Activated CD4-positive, CD25-positive, alpha-beta regulatory T cell treated with anti-CD3 and anti-CD28 coated beads, Interleukin-2, amount 50 U/mL, for 72 hours (primary cell): ENCODE results near the gene PTPRH.
"Not testable (repeated sequence)": the region's sequence is repeated elsewhere in the genome, so short reads cannot be mapped to it uniquely, and the experiment has no call there.

Experiments used
- DNase-seq: peaks from one replicate; pipeline ENCODE4 v3.0.0; 2021

Gene PTPRH

GRCh38 chr19:55226273-55226672 lies 17.0 kb upstream of the PTPRH start:
- no peak for DNase-seq

DNA sequence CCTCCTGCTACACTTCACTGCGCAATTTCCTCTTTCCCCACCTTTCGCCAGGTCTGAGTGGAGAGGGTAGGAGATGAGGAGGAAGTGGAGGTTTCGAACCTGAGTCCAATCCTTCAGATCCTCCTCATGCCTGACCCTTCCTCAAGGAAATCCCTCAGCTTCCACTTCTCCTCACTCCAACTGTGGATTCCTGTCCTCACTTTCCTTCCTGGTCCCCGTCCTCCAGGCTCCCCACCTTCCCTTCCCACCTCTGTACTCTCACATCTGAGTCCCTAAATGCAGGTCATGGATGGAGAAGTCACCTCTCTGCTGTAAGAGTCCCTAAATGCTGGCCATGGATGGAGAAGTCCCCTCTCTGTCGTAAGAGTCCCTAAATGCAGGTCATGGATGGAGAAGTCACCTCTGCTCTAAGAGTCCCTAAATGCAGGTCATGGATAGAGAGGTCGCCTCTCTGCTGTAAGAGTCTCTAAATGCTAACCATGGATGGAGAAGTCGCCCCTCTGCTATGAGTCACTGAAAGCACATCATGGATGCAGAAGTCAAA lies 16.2 kb upstream of the PTPRH start:
- no peak for DNase-seq

DNA sequence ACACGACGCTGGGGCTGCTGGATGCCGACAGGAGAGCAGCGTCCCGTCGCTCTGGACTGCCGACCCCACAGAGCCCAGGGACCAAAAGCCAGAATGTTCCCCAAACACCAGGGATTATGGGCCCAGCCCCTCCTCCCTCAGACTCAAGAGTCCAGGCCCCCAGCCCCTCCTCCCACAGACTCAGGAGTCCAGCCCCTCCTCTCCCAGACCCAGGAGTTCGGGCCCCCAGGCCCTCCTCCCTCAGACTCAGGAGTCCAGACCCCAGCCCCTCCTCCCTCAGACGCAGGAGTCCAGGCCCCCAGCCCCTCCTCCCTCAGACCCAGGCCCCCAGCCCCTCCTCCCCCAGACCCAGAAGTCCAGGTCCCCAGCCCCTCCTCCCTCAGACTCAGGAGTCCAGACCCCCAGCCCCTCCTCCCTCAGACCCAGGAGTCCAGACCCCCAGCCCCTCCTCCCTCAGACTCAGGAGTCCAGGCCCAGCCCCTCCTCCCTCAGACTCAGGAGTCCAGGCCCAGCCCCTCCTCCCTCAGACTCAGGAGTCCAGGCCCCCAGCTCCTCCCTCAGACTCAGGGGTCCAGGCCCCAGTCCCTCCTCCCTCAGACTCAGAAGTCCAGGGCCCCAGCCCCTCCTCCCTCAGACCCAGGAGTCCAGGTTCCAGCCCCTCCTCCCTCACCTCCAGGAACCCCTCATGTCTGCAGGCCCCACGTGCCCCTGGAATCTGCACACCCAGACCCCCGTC lies 15.5 kb upstream of the PTPRH start:
- DNase-seq: not testable (repeated sequence)

- DNase-seq: no peak
These were observed 14.9 kb upstream of the PTPRH start for GRCh38 chr19:55224038-55224665.

- no peak for DNase-seq
These were observed 14.2 kb upstream of the PTPRH start for GRCh38 chr19:55223291-55224037.

DNA sequence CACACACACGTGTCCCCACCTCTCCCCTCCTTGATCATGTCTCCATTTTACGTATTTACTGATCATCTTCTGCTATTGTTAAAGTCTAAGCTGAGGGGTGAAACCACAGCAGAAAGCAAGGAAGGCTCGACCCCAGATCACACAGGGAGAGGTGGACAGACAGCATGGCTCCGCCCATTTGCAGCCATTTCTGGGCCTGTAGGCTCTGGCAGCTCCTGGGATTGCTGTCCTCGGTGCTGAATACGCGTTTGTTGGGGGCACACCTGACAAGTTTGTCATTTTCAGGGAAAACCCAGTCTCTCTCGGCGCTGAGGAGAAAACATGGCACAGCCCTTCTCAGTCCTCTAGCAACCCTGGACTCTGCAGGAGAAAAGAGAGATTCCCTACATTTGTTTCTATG lies 11.2 kb upstream of the PTPRH start:
- no peak for DNase-seq

- no peak for DNase-seq
These were observed 7.3 kb upstream of the PTPRH start for GRCh38 chr19:55216461-55217198.

- DNase-seq: no peak
These were observed 4.2 kb upstream of the PTPRH start for GRCh38 chr19:55213547-55213946.

DNA sequence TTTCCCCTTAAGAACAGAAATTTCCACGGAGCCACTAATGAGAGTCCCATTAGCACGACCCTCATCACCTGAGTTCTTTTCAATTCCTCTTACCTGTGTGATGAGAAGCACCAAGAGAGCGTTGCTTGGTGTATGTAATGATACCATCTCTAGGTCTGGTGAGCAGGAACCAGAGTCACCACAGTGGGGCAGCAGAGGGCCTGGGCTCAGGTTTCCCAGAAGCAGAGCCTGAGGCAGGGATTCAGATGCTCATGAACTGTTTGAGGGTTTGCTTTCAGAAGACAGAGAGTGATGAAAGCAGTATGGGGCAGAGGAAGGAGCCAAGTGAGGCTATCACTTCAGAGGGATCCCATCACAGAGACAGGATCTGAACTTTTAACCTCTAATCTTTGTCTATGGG lies 3.1 kb upstream of the PTPRH start:
- peak; percentile 58 for DNase-seq

- no peak for DNase-seq
These were observed 582 bp upstream of the PTPRH start for GRCh38 chr19:55209693-55210472.

GRCh38 chr19:55206664-55207500 lies 2.4 kb downstream of the PTPRH start:
- DNase-seq: no peak

- not testable (repeated sequence) for DNase-seq
These were observed 7.1 kb downstream of the PTPRH start for GRCh38 chr19:55202199-55202598.

DNA sequence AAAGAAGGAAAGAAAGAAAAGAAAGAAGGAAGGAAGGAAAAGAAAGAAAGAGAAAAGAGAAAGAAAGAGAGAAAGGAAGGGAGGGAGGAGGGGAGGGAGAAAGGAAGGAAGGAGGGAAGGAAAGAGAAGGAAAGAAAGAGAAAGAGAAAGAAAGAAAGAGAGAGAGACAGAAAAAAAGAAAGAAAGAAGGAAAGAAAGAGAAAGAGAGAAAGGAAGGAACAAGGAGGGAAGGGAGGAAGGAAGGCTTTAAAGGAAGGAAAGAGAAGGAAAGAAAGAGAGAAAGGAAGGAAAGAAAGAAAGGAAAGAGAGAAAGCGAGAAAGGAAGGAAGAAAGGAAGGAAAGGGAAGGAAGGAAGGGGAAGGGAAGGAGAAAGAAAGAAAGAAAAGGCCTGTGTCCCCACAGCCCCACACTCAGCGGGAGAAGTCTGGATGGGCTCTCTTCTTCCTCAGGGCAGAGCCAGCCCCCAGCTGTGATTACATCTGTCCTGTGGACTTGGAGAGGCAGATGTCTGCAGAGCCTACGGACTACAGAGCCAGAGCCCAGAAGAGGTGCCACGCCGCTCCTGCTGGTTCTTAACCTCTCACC lies 9.6 kb downstream of the PTPRH start:
- DNase-seq: no peak

GRCh38 chr19:55198651-55199050 lies 10.7 kb downstream of the PTPRH start:
- DNase-seq: no peak

- no peak for DNase-seq
These were observed 11.8 kb downstream of the PTPRH start for GRCh38 chr19:55197528-55197927.

- DNase-seq: no peak
These were observed 12.5 kb downstream of the PTPRH start for GRCh38 chr19:55196803-55197202.

- no peak for DNase-seq
These were observed 15.8 kb downstream of the PTPRH start for GRCh38 chr19:55193481-55193880.

DNA sequence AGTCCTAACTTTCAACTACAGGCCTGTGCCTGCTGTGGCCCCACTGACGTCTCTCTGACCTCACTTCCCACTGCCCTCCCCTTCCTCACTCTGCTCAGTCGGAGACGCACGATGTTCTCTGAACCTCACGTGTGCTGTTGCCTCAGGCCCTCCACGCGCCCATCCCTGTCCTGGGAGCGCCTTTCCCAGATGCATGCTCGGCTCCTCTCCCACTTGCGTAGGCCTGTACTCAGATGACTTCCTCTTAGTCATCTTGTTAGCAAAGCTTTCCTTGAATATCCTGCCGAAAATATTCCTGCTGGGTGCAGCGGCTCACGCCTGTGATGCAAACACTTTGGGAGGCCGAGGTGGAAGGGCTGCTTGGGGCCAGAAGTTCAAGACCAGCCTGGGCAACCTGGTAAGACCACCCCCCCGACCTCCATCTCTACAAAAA lies 19.9 kb downstream of the PTPRH start:
- no peak for DNase-seq

DNA sequence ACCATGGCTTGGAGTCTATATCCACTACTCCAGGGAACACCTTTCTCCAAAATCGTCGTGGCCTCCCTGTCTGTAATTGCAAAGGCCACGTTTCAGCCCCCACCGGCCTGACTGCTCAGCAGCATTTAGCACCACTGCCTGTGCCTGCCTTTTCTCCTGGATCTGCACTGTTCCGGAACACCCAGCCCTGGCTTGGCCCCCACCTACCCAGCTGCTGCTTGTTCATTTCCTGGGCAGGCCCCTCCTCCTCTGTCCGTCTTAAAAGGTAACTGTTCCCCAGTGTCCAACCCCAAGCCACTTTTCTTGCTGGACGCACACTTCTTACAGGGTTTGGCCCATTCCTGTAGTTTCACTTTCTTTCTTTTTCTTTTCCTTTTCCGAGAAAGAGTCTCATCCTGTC lies 20.7 kb downstream of the PTPRH start:
- no peak for DNase-seq

GRCh38 chr19:55186080-55186479 lies 23.2 kb downstream of the PTPRH start:
- no peak for DNase-seq

DNA sequence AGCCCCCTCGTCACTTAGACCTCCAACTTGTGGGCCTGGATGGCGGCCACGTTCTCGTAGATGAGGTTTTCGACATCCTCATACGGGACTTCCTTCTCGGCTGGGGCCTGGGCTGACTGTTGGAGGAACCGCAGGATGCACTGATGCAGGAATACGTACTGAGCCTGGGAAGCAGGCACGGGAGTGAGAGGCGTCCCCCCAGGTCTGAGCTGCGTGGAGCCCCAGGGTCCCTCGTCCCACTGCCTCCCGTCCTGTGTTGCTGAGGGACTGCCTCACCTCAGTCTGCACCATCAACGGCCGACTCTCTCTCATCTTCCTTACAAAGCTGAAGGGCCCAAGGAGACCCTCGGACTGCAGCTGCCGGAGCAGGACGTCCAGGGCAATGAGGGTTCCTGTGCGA lies 27.6 kb downstream of the PTPRH start:
- no peak for DNase-seq
